NOMO-1 (cell line): Measurements from ENCODE around the gene PRRC2B.
A peak's percentile ranks its signal among the peaks of the same experiment; 100 is the strongest.

Experiments used
- DNase-seq, 2 experiments: peaks; one replicate each; lab custom pipeline; 2025; ENCODE audit not compliant: unreplicated experiment in 2 of 2; lab: John Stamatoyannopoulos, UW

The PRRC2B gene

DNA sequence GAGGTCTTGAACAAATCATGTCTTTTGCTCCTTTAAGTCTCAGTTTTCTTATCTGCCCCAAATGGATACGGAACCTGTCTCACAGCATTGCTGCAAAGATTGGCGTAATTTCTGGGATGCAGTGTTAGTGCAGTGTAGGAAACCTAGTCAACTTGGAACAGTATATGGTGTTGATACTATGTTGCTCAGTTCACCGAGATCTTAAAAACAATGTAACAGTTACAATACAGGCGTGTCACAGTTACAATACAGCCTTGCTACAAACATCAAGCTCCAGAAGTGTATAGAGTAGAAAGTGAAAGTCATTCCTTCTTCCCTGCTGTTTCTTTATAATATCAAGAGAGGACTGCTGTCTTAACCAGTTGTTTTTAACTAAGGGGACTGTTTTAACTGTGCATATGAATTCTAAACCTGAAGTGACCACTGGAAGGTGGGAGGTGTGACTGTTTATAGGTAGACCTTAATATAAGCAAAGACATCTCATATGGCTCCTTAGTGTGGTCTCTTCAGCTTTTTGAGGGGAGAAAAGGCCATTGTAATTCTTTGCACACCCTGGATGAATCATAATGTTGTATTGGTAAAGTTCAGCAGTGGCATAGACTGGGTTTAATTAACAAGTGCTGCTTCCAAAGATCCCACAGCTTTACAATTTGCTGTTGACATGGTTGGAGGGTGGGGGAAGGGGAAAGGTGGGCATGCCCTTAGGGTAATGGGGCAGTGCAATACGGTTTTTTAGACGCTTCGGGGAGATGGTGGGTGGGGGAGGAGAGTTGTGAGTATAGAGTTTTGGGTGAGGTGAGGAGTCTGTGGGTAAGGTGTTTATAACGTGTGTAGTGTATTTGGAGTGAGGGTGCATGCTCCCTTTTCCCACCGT lies 12.9 kb downstream of the PRRC2B start:
- DNase-seq: no peak

DNA sequence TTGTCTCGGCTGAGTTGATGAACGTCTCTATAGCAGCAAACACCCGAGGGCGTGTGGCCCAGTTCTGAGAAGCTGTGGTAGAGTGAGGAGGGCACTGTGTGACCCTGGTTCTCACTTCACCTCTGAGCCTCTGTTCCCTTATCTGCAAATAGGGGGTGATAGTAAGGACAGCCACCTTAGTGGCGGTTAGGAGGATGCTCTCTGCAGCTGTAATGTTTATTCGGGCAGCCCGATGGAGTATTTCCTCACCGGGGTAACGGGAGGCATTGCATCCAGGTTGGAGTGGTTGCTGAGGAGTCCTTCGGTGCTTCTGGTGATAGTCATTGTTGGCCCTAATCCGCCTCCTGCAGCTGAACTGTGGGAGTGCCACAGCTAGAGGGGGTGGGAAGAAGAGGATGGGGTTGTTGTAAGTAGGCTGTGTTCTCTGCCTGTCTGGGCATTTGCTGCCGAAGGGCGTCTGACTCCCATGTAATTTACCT lies 13.9 kb downstream of the PRRC2B start:
- DNase-seq: no peak

GRCh38 chr9:131409458-131409992 lies 15.6 kb downstream of the PRRC2B start:
- no peak for DNase-seq

GRCh38 chr9:131410044-131410491 lies 16.2 kb downstream of the PRRC2B start:
- DNase-seq: peak; percentile 81 to 84

DNA sequence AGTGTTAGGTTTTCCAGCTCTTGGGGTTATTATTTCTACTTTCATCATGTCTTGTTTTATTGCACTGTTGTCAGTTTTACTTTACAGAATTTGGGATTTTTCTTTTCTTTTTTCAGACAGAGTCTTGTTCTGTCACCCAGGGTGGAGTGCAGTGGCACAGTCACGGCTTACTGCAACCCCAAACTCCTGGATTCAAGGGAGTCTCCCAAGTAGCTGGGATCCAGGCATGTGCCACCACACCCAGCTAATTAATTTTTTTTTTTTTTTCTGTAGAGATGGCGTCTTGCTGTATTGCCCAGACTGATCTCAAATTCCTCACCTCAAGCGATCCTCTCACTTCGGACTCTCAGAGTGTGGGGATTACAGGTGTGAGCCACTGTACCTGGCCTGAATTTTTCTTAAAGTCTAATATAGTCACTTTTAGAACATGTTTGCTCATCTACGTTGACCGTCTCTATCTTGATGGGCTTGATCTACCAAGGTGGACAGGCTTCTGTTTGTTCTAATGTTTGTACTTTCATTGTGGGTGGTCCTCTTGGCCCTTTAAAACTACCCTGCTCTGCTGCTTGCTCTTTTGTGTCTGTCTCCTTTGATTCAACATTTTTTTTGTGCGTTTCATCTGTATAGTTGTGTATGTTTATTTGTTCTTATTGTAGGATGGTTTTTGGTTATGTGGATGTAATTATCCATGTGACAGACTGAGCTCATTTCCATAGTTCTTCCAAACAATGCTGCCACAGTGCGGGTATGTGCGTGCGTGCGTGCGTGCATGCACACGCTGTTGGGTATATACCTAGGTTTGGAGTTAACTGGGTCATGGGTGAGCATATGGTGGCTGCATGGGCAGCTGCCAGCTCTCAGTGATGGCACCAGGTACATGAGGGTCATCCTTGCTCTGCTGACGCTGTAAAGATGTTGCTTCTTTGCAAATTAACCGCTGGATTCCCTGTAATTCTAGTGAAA lies 18.1 kb downstream of the PRRC2B start:
- no peak for DNase-seq

DNA sequence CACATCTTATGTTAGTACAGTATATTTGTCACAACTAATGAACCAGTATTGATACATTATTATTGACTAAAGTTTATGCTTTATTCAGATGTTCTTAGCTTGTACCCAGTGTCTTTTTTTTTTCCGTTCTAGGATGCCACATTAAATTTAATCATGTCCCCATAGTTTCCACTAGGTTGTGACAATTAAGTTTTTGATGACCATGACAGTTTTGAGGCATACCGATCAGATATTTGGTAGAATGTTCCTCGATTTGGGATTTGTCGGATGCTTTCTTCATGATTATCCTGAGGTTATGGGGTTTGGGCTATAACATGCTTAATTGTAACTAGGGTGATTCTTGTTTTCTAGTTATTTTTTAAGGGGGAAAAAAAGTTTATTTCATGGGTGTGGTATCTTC lies 22.6 kb downstream of the PRRC2B start:
- no peak for DNase-seq

DNA sequence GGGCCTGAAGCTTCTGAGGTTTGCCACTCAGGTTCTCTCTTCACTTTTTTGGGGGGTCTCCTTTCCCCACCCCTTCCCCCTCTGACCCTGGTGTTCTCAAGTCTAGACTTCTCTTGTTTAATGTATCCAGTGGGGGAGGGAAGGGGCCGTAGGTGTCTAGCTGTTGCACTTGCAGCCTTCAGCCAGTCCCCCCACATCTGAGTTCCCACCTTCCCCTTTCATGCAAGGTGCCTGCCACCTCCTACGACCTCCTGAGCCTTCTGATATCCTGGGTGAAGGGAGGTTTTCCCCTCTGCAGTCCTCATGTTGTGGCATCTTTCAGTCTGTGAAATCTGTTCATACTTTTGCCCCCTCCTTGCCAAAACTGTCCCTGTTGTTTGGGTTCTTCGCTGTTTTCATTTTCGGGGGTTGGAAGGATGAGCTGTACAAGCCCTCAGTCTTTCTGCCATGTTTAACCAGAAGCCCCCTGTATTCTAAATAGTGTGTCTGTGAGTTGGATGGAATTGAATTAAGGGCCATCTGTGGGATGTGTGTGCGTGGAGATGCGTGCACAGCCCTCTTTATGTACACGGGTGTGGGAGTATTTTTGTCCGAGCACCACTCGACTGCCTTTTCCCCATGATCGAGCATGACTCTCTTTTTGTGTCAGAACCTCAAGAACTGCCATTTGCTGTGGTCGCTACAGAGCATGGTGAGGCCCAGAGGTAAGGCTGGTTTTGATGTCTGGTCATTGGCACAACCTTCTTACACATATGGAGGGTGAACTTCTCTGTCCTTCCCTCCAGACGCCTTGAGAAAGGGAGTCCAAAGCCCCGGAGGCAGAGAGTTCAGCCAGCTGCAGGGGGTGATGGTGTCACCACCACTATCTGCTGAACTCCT lies 23.6 kb downstream of the PRRC2B start:
- DNase-seq: no peak

DNA sequence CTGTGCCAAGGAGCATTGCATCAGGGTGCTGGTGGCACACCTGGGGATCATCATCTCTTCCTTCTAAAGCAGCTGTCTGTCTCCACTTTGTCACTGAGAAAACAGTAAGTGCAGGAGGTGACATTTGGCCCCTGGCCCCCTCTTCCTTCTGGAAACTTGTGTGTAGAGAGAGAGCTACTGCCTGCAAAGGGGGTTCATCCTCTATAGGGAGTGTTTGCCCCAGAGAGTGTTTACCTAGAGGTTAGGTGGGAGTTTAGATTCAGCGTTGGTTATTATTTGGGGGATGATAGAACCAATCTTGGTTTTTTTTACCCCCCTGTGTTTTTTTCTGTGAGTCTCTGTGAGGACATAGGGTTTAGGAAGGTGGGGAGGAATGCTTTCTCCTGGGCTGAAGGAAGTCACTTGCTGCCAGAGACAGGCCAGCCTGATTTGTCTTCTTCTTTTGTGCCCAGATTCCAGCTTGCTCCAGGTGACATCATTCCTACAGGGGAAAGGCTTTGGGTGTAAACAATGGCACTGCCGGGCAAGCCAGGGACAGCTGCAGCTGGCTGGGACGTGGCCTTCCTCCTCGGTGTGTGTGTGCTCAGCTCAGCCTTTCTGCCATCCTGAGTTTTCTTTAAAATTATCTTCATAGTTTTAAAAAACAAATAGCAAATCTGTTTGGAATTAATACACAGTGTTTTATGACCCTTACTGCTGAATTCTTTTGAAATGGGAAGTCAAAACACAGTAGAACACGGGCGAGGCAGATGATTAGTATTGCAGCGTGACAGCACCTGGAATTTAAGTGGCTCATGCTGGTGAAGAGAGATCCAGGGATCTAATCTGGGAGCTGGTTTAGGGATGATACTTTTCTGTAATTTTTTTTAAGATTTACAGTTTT lies 24.5 kb downstream of the PRRC2B start:
- DNase-seq: no peak

- no peak for DNase-seq
Measured at GRCh38 chr9:131419026-131419614, 25.2 kb downstream of the PRRC2B start.

DNA sequence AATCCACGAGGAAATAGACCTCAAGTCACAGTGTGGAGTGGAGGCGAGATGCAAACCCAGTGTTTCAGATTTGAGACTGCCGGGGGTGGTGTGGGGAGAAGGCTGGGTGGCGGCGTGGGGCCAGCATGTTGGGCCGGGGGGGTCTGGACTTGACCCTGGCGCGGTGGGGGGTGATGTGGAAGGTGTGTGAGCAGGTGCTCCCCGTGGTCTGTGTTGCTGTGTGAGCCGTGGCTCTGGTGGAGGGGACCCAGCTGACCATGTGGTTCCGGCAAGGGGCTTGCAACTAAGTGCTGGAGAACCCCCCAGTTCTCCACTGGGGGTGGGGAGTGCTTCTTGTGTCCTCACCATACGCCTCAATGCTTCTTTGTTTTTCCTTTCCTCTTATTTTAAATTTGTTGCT lies 25.8 kb downstream of the PRRC2B start:
- no peak for DNase-seq

DNA sequence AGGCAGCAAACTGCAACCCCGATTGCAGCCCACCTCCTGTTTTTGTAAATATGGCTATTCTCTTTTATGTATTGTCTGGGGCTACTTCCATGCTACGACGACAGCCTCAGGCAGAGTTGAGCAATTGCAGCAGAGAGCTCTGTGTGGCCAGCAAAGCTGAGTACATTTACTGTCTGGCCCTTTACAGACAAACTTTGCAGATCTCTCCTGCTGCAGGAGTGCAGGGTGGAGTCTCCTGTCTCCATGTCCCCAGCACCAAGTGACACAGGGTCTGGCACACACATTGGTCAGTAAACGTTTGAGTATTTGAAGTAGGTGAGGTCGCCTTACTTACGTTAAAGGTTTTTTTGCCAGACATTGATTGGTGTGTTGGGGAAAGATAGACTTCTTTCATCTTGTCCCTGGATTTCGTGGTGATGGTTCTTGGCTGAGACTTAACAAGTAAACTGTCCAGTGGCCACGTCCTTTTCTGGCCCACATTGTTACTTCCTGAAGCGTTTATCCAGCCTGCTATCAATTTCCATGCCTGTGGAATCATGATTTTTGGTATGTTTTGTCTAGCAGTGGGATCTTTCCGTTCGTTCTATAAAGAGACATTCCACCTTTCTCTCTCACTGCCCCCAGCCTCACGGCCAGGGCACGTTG lies 27.2 kb downstream of the PRRC2B start:
- DNase-seq: no peak

DNA sequence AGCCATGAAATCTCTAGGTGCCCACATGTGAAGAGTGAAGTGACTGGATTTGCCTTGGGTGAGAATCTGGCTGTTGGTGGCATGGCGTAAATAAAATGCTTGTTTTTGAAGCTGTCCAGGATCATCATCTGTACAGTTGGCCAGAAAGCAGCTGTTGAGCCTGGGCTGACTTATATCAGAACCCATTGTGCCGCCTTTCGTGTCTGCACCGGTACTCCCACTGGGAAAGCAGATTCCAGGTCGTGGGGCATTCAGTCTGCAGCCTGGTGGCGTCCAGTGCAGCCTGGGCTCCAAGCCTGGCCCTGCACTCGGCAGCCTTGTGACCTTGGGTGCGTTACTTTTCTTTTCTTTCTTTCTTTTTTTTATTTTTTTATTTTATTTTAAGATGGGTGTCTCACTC lies 27.8 kb downstream of the PRRC2B start:
- DNase-seq: no peak

- DNase-seq: no peak
Measured at GRCh38 chr9:131422241-131422792, 28.4 kb downstream of the PRRC2B start.

DNA sequence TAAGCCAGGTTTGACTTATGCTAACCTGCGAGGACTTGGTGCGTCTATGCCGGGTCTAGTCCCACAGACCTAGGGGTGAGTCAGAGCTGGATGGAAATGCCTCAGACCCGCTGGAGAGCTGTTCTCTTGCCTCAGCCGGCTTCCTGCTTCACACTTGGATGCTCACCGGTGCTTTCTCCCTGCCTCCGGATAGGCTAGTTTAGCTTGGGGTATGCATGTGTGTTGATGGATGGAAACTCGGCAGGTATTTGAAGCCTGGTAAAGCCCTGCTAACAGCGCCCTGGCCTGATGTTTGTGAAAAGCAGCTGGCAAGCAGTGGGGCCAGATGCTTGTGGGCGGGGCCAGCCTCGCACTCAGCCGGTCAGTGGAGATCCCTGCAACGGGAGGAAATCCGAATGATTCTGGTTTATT lies 29.3 kb downstream of the PRRC2B start:
- no peak for DNase-seq

GRCh38 chr9:131426545-131426944 lies 32.7 kb downstream of the PRRC2B start:
- DNase-seq: no peak

GRCh38 chr9:131429121-131430012 lies 35.5 kb downstream of the PRRC2B start:
- no peak for DNase-seq

DNA sequence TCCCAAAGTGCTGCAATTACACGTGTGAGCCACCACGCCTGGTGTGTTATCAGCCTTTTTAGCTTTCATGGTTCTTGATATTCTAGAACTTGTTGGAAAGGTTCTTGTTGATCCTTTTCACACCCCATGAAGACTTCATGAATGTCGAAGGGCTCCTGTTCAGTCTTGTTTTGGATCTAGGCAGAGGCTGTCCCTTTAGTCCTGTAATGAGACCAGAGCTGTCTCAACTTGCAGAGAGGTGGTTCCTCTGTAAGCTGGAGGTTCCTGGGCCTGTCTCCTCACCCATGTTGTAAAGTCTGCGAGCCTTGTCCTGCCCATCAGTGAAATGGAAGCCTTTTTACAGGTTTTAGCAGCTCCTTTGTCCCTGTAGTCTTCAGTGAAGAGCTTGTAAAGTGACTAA lies 38.2 kb downstream of the PRRC2B start:
- no peak for DNase-seq
